GM23338 (cell line): ENCODE data around the gene AMOTL1.

ENCODE experiments used
- CREB1 ChIP-seq: fragments of 250-450 bp; sonication (Bioruptor Pico); IDR thresholded peaks from 2 replicates; pipeline ENCODE4 v1.5.0; 2020; ENCODE audit warnings: low read depth, mild to moderate bottlenecking, moderate library complexity
- CTCF ChIP-seq, 2 experiments: fragments of 200-600 bp in 1 of 2; sonication (generic) in 1 of 2; conservative IDR thresholded peaks; 2 replicates each; pipeline versions ENCODE4 v1.5.1 to v1.6.1; 2016 to 2017; ENCODE audit warnings: antibody characterized with exemption in 2 of 2, low read depth in 2 of 2, mild to moderate bottlenecking in 2 of 2, moderate library complexity in 1 of 2
- EZH2 ChIP-seq: fragments of 200-600 bp; sonication (generic); IDR thresholded peaks from one replicate; pipeline ENCODE4 v1.8.0; 2017; ENCODE audit warnings: antibody characterized with exemption, mild to moderate bottlenecking, low read depth; ENCODE audit not compliant: unreplicated experiment
- EZH2phosphoT487 ChIP-seq: fragments of 200-600 bp; sonication (generic); IDR thresholded peaks from one replicate; pipeline ENCODE4 v1.8.1; 2018; ENCODE audit warnings: antibody characterized with exemption; ENCODE audit not compliant: unreplicated experiment
- JUNB ChIP-seq: IDR thresholded peaks from one replicate; pipeline ENCODE4 v1.6.1; 2016; ENCODE audit warnings: antibody characterized with exemption; ENCODE audit not compliant: unreplicated experiment
- NANOG ChIP-seq: IDR thresholded peaks from 2 replicates; pipeline ENCODE4 v1.6.1; 2016; ENCODE audit warnings: antibody characterized with exemption, borderline replicate concordance
- POLR2AphosphoS5 ChIP-seq: IDR thresholded peaks from 2 replicates; pipeline ENCODE4 v1.6.1; 2016; ENCODE audit warnings: antibody characterized with exemption, low read depth
- REST ChIP-seq: IDR thresholded peaks from one replicate; pipeline ENCODE4 v1.6.1; 2018; ENCODE audit warnings: antibody characterized with exemption; ENCODE audit not compliant: unreplicated experiment
- STAT1 ChIP-seq: IDR thresholded peaks from one replicate; pipeline ENCODE4 v1.6.1; 2016; ENCODE audit warnings: antibody characterized with exemption; ENCODE audit not compliant: unreplicated experiment
- ZNF114 ChIP-seq: fragments of 250-450 bp; sonication (Bioruptor Pico); IDR thresholded peaks from 2 replicates; pipeline ENCODE4 v1.5.0; 2020; ENCODE audit warnings: mild to moderate bottlenecking, moderate library complexity
- ZNF331 ChIP-seq: fragments of 250-450 bp; sonication (Bioruptor Pico); IDR thresholded peaks from 2 replicates; pipeline ENCODE4 v1.5.0; 2020; ENCODE audit warnings: low read depth, mild to moderate bottlenecking, moderate library complexity
- ZNF462 ChIP-seq: fragments of 250-450 bp; sonication (Bioruptor Pico); IDR thresholded peaks from 2 replicates; pipeline ENCODE4 v1.5.0; 2020; ENCODE audit warnings: mild to moderate bottlenecking, moderate library complexity

GRCh38 chr11:94855666-94856065 is 87.5 kb downstream of the AMOTL1 start:
- TF ChIP-seq CTCF (conservative IDR thresholded peaks at IDR 0.05; ENCODE audit: low read depth in 2 of 2) (no peak), POLR2AphosphoS5 (no peak), CREB1 (no peak), REST (no peak), ZNF331 (CRISPR knock-in tag) (no peak), ZNF114 (no peak), EZH2 (no peak), STAT1 (no peak), EZH2phosphoT487 (no peak), NANOG (no peak), ZNF462 (CRISPR knock-in tag) (no peak), JUNB (no peak)
